Nucleus accumbens (tissue), 56 donors: ENCODE measurements around the gene KAZN.

Experiments used
- DNase-seq, 56 donors: peaks; one replicate each; lab custom pipeline; 2025; lab: John Stamatoyannopoulos, UW

KAZN gene

GRCh38 chr1:15106608-15107007 lies 508.1 kb downstream of the KAZN start:
- no peak for DNase-seq

GRCh38 chr1:15107058-15107687 lies 508.7 kb downstream of the KAZN start:
- DNase-seq = no peak

- no peak for DNase-seq
Observed at GRCh38 chr1:15107911-15108310, 509.4 kb downstream of the KAZN start.

- DNase-seq = no peak
Observed at GRCh38 chr1:15110128-15110866, 511.8 kb downstream of the KAZN start.

- DNase-seq = no peak
Observed at GRCh38 chr1:15110867-15111230, 512.4 kb downstream of the KAZN start.

- DNase-seq = no peak
Observed at GRCh38 chr1:15113146-15113545, 514.7 kb downstream of the KAZN start.

GRCh38 chr1:15114884-15115283 lies 516.4 kb downstream of the KAZN start:
- no peak for DNase-seq

GRCh38 chr1:15115542-15116330 lies 517.3 kb downstream of the KAZN start:
- no peak for DNase-seq

GRCh38 chr1:15116966-15117365 lies 518.5 kb downstream of the KAZN start:
- DNase-seq = no peak

- DNase-seq = no peak
Observed at GRCh38 chr1:15117671-15118325, 519.3 kb downstream of the KAZN start.

- DNase-seq = no peak
Observed at GRCh38 chr1:15118579-15118978, 520.1 kb downstream of the KAZN start.

GRCh38 chr1:15120251-15120945 lies 521.9 kb downstream of the KAZN start:
- no peak for DNase-seq

GRCh38 chr1:15122331-15122730 lies 523.8 kb downstream of the KAZN start:
- no peak for DNase-seq

GRCh38 chr1:15123270-15123669 lies 524.8 kb downstream of the KAZN start:
- DNase-seq = no peak

GRCh38 chr1:15123925-15124324 lies 525.4 kb downstream of the KAZN start:
- DNase-seq = no peak

- DNase-seq = no peak
Observed at GRCh38 chr1:15124362-15125100, 526.0 kb downstream of the KAZN start.

GRCh38 chr1:15125101-15125745 lies 526.7 kb downstream of the KAZN start:
- no peak for DNase-seq

- no peak for DNase-seq
Observed at GRCh38 chr1:15128077-15128476, 529.6 kb downstream of the KAZN start.
